HepG2 (cell line): ENCODE data around the gene WDR76. TPM values are rescaled to one million over a fixed set of nuclear protein-coding genes. Genes with fewer than 3 reads are reported as not detected.

Experiments
- ATAC-seq: fragments of 200-7000 bp; cut with Tn5 transposase; 3 replicates; pipeline ENCODE4 v1.9.1; 2020; ENCODE audit warnings: mild to moderate bottlenecking, moderate library complexity
- BruUV-seq: library from RNA; stranded (reverse); fragments of 400-500 nt; replicated peaks from 2 replicates; lab custom pipeline; 2021; lab: Mats Ljungman, UMichigan
- CTCF ChIA-PET: fragments of 300-600 bp; formaldehyde crosslinking; extraction: SDS; loops from one replicate; lab custom pipeline; 2021; ENCODE audit warnings: low total read pairs, inconsistent platforms, low intra/inter-chr PET ratio; lab: Yijun Ruan, JAX
- POLR2A ChIA-PET: fragments of 350-600 bp; sonication (Branson Sonifier 250); formaldehyde crosslinking; loops from one replicate; lab custom pipeline; 2020; ENCODE audit warnings: antibody characterized with exemption, inconsistent platforms; lab: Yijun Ruan, JAX
- DNase-seq: peaks from one replicate; pipeline ENCODE4 v3.0.0-alpha.2; 2015; ENCODE audit warnings: low spot score
- FAIRE-seq: peaks from 3 replicates; lab custom pipeline; 2011; peaks lifted over from hg19 to GRCh38; lab: Jason Lieb, UNC
- H2AFZ ChIP-seq: one replicate; pipeline ENCODE4 v1.6.1; 2011; ENCODE audit warnings: low read length, inconsistent platforms
- H3K27ac ChIP-seq: fragments of 300-600 bp; 3 replicates; pipeline ENCODE4 v1.8.0; 2011; ENCODE audit warnings: mixed run types, mild to moderate bottlenecking, mixed read lengths, low read length, inconsistent platforms; ENCODE audit not compliant: insufficient read depth; ENCODE audit errors: extremely low read length
- H3K27me3 ChIP-seq, 2 experiments: fragments of 200-600 bp in 1 of 2; 2 replicates in 1 of 2; 3 replicates in 1 of 2; pipeline versions ENCODE4 v1.6.0 to v1.8.0; 2011; ENCODE audit warnings: low read length in 2 of 2, mild to moderate bottlenecking in 2 of 2, moderate library complexity in 2 of 2, inconsistent platforms in 1 of 2; ENCODE audit not compliant: insufficient read depth in 2 of 2, control insufficient read depth in 1 of 2
- H3K36me3 ChIP-seq, 2 experiments: fragments of 200-600 bp in 1 of 2; replicated peaks in 1 of 2; 2 replicates in 1 of 2; 3 replicates in 1 of 2; pipeline versions ENCODE4 v1.5.1 to v1.8.0; 2011; ENCODE audit warnings: low read length in 2 of 2, inconsistent platforms in 1 of 2; ENCODE audit not compliant: insufficient read depth in 2 of 2, control insufficient read depth in 1 of 2
- H3K4me1 ChIP-seq: 2 replicates; pipeline ENCODE4 v1.5.1; 2012; ENCODE audit warnings: low read length, inconsistent platforms; ENCODE audit not compliant: insufficient read depth
- H3K4me2 ChIP-seq: 2 replicates; pipeline ENCODE4 v1.6.0; 2011; ENCODE audit warnings: low read depth, low read length, inconsistent platforms
- H3K4me3 ChIP-seq, 3 experiments: fragments of 200-600 bp in 1 of 3; sonication (generic), shearing (Covaris generic) in 1 of 3; replicated peaks in 1 of 3; 2 replicates each; pipeline ENCODE4 v1.5.1; 2011 to 2016; ENCODE audit warnings: low read length in 3 of 3, inconsistent platforms in 2 of 3, low read depth in 2 of 3, mild to moderate bottlenecking in 2 of 3, control low read depth in 1 of 3, mixed read lengths in 1 of 3; ENCODE audit not compliant: insufficient read depth in 1 of 3
- H3K79me2 ChIP-seq: one replicate; pipeline ENCODE4 v1.6.1; 2011; ENCODE audit warnings: low read length, inconsistent platforms; ENCODE audit not compliant: insufficient read depth
- H3K9ac ChIP-seq: 2 replicates; pipeline ENCODE4 v1.6.0; 2011; ENCODE audit warnings: mild to moderate bottlenecking, low read depth, low read length, inconsistent platforms; ENCODE audit not compliant: insufficient read depth
- H3K9me3 ChIP-seq: 2 replicates; pipeline ENCODE4 v1.5.1; 2012; ENCODE audit warnings: mild to moderate bottlenecking, low read length
- H4K20me1 ChIP-seq: 2 replicates; pipeline ENCODE4 v1.6.0; 2011; ENCODE audit warnings: inconsistent platforms, mild to moderate bottlenecking, low read length, moderate library complexity; ENCODE audit not compliant: insufficient read depth
- ZSCAN29 ChIP-seq: sonication (generic); formaldehyde crosslinking; conservative IDR thresholded peaks from 2 replicates; pipeline ENCODE4 v1.4.0; 2020; ENCODE audit warnings: mild to moderate bottlenecking, missing genetic modification reagents
- WGBS: methylation state at CpG from one replicate; pipeline ENCODE4 v1.1.6; 2017; ENCODE audit warnings: low lambda C conversion rate; 5-methylcytosine and 5-hydroxymethylcytosine counted together
- in situ Hi-C: cut with HindIII; loops from 2 replicates; pipeline ENCODE4 v1.10.0; 2017; ENCODE audit warnings: low pct_unique_long_range_greater_than_20kb; ENCODE audit not compliant: extremely low pct_ligation_motif_present
- intact Hi-C: fragments of 100-400 bp; cut with micrococcal nuclease; formaldehyde crosslinking; loops from one replicate; pipeline ENCODE4 v1.10.0; 2022; ENCODE audit not compliant: unreplicated experiment
- polyA plus RNA-seq, 8 experiments: library from polyadenylated mRNA; depleted of rRNA in 3 of 8; stranded (reverse) in 7 of 8; unstranded in 1 of 8; fragments of >200 nt; fragmentation: Illumina TruSeq in 4 of 8; extraction: Trizol in 4 of 8; gene quantifications; 2 replicates each; pipeline versions ENCODE4 v1.2.1 to v1.2.3, GENCODE V29; 2011 to 2016; ENCODE audit warnings: low read depth in 4 of 8, missing spikeins in 1 of 8, mixed read lengths in 1 of 8; ENCODE audit not compliant: insufficient read depth in 1 of 8
- total RNA-seq, 5 experiments: library from RNA; depleted of rRNA; stranded (reverse); fragments of >200 nt; fragmentation: Illumina TruSeq; extraction: Trizol; gene quantifications; 2 replicates each; pipeline ENCODE4 v1.2.3, GENCODE V29; 2016; ENCODE audit warnings: low read depth in 1 of 5
- TF ChIP-seq, protein P1 (sequence below), 2 experiments: IDR thresholded peaks; 2 replicates each; pipeline ENCODE4 v1.6.1; 2011 to 2012; ENCODE audit warnings: low read length in 2 of 2, borderline replicate concordance in 1 of 2, low read depth in 1 of 2, mild to moderate bottlenecking in 1 of 2, moderate library complexity in 1 of 2

The WDR76 gene
- total and polyA plus RNA-seq, 2 of the 13 experiments (the other 11 are each of a cell fraction or from before 2014, with no cell fraction given), result 1.1 to 9.7 TPM

DNA sequence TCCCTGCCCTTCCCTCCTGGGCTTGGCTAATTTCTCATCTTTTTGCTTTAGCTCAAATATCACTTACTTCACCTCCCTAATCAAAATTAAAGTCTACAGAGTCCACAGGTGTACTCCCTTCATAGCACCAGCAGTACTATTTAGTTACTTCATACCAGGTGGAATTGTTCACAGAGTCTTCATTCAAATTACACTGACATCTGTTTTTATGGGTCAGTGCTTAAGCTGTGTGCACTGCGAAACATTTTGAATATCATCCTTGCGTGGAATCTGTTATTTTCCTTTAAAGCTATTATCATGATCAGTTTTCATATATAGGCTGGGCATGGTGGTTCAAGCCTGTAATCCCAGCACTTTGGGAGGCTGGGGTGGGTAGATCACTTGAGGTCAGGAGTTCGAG is 37.4 kb upstream of the WDR76 start:
- no peak for FAIRE-seq

More for the DNA sequence above, 37.4 kb upstream of the WDR76 start:
- H3K27ac ChIP-seq, result no peak overlapping the region
- peaks cover 23% of the 10 kb centered on the region for H3K79me2 ChIP-seq
- H4K20me1 ChIP-seq, result peaks cover 13% of the 10 kb centered on the region
- ChIA-PET POLR2A (interaction anchor here (4.2 kb wide), 1 partner anchor 13 kb away, joined by 31 read pairs; the partner anchor contains the start of gene ELL3), CTCF (no interaction called here)
- peaks cover 3 to 11% of the 10 kb centered on the region in 2 experiments for H3K36me3 ChIP-seq
- ATAC-seq (no peak), DNase-seq (no peak)
- 99% methylated on average over 3 of the region's 3 CpGs for WGBS
- no peak overlapping the region for H3K9ac ChIP-seq
- H3K4me2 ChIP-seq, result no peak overlapping the region
- no peak overlapping the region for H2AFZ ChIP-seq
- H3K4me3 ChIP-seq, result no peak overlapping the region
- no TSS peak for BruUV-seq
- H3K27me3 ChIP-seq, result no peaks in the 10 kb centered on the region; a peak in 1 of 5 replicates
- peaks cover 20% of the 10 kb centered on the region for H3K4me1 ChIP-seq
- in situ Hi-C loops (no loop called here), intact Hi-C loops (no loop called here)
- H3K9me3 ChIP-seq, result no peaks in the 10 kb centered on the region
- TF ChIP-seq ZSCAN29, result no peak
- TF ChIP-seq, protein P1, sequence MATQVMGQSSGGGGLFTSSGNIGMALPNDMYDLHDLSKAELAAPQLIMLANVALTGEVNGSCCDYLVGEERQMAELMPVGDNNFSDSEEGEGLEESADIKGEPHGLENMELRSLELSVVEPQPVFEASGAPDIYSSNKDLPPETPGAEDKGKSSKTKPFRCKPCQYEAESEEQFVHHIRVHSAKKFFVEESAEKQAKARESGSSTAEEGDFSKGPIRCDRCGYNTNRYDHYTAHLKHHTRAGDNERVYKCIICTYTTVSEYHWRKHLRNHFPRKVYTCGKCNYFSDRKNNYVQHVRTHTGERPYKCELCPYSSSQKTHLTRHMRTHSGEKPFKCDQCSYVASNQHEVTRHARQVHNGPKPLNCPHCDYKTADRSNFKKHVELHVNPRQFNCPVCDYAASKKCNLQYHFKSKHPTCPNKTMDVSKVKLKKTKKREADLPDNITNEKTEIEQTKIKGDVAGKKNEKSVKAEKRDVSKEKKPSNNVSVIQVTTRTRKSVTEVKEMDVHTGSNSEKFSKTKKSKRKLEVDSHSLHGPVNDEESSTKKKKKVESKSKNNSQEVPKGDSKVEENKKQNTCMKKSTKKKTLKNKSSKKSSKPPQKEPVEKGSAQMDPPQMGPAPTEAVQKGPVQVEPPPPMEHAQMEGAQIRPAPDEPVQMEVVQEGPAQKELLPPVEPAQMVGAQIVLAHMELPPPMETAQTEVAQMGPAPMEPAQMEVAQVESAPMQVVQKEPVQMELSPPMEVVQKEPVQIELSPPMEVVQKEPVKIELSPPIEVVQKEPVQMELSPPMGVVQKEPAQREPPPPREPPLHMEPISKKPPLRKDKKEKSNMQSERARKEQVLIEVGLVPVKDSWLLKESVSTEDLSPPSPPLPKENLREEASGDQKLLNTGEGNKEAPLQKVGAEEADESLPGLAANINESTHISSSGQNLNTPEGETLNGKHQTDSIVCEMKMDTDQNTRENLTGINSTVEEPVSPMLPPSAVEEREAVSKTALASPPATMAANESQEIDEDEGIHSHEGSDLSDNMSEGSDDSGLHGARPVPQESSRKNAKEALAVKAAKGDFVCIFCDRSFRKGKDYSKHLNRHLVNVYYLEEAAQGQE (IDR thresholded peaks at IDR 0.05; ENCODE audit: borderline replicate concordance in 1 of 2, low read depth in 1 of 2, low read length in 2 of 2), result no peak
